22Rv1 (cell line): ENCODE results near the gene KLF3.

Experiments used
- CTCF ChIP-seq: fragments of 450-650 bp; IDR thresholded peaks from 2 replicates; pipeline ENCODE4 v1.5.1; 2017; ENCODE audit warnings: mild to moderate bottlenecking
- ZFX ChIP-seq: fragments of 450-650 bp; IDR thresholded peaks from 2 replicates; pipeline ENCODE4 v1.6.1; 2017; ENCODE audit warnings: antibody characterized with exemption, borderline replicate concordance

GRCh38 chr4:38693569-38693968, 29.6 kb downstream of the KLF3 start:
- no peak for TF ChIP-seq CTCF
- TF ChIP-seq ZFX, result no peak
